Trophoblast cell (in vitro differentiated cells and primary cell): ENCODE results near the gene DENND6A.

Experiments
- DNase-seq, 2 donors: peaks; one replicate each; pipeline ENCODE4 v3.0.0-alpha.2; 2016
- H2AFZ ChIP-seq: 2 replicates; pipeline ENCODE4 v1.6.1; 2013; ENCODE audit warnings: low read length, moderate library complexity, mild to moderate bottlenecking; ENCODE audit not compliant: insufficient read depth, poor library complexity
- H2AK5ac ChIP-seq: 2 replicates; pipeline ENCODE4 v1.6.1; 2013; ENCODE audit warnings: mild to moderate bottlenecking, low read length
- H2BK120ac ChIP-seq: 2 replicates; pipeline ENCODE4 v1.6.1; 2013; ENCODE audit warnings: low read length, mild to moderate bottlenecking, moderate library complexity; ENCODE audit not compliant: insufficient read depth, poor library complexity
- H2BK12ac ChIP-seq: 2 replicates; pipeline ENCODE4 v1.6.1; 2013; ENCODE audit warnings: mild to moderate bottlenecking, low read length, moderate library complexity
- H2BK5ac ChIP-seq: 2 replicates; pipeline ENCODE4 v1.6.1; 2013; ENCODE audit warnings: low read length, low read depth, moderate library complexity, mild to moderate bottlenecking; ENCODE audit not compliant: poor library complexity
- H3K14ac ChIP-seq: 2 replicates; pipeline ENCODE4 v1.6.1; 2013; ENCODE audit warnings: mild to moderate bottlenecking, low read length
- H3K18ac ChIP-seq: 2 replicates; pipeline ENCODE4 v1.6.1; 2013; ENCODE audit warnings: mild to moderate bottlenecking, low read length
- H3K23ac ChIP-seq: 2 replicates; pipeline ENCODE4 v1.6.1; 2013; ENCODE audit warnings: low read length
- H3K27ac ChIP-seq: 2 replicates; pipeline ENCODE4 v1.5.1; 2013; ENCODE audit warnings: low read depth, mild to moderate bottlenecking, inconsistent platforms, low read length, moderate library complexity
- H3K27me3 ChIP-seq: 2 replicates; pipeline ENCODE4 v1.6.1; 2013; ENCODE audit warnings: inconsistent platforms, mild to moderate bottlenecking, low read length, moderate library complexity; ENCODE audit not compliant: insufficient read depth
- H3K36me3 ChIP-seq, 2 experiments: 1 replicate in 1 of 2; 2 replicates in 1 of 2; pipeline ENCODE4 v1.6.1; 2013; ENCODE audit warnings: low read length in 2 of 2, mild to moderate bottlenecking in 2 of 2, moderate library complexity in 1 of 2; ENCODE audit not compliant: insufficient read depth in 2 of 2, control insufficient read depth in 1 of 2
- H3K4ac ChIP-seq: 2 replicates; pipeline ENCODE4 v1.6.1; 2013; ENCODE audit warnings: low read depth, mild to moderate bottlenecking, low read length, moderate library complexity
- H3K4me1 ChIP-seq, 2 experiments: 1 replicate in 1 of 2; 2 replicates in 1 of 2; pipeline ENCODE4 v1.6.1; 2013; ENCODE audit warnings: low read length in 2 of 2, mild to moderate bottlenecking in 2 of 2, moderate library complexity in 1 of 2; ENCODE audit not compliant: insufficient read depth in 2 of 2, control insufficient read depth in 1 of 2
- H3K4me2 ChIP-seq: 2 replicates; pipeline ENCODE4 v1.6.1; 2013; ENCODE audit warnings: inconsistent platforms, mild to moderate bottlenecking, low read length, moderate library complexity
- H3K4me3 ChIP-seq: 2 replicates; pipeline ENCODE4 v1.5.1; 2013; ENCODE audit warnings: mild to moderate bottlenecking, low read depth, low read length, inconsistent platforms
- H3K79me1 ChIP-seq: one replicate; pipeline ENCODE4 v1.6.1; 2013; ENCODE audit warnings: low read length
- H3K79me2 ChIP-seq: 2 replicates; pipeline ENCODE4 v1.6.1; 2013; ENCODE audit warnings: low read length, mild to moderate bottlenecking; ENCODE audit not compliant: control insufficient read depth, insufficient read depth, poor library complexity
- H3K9ac ChIP-seq: 2 replicates; pipeline ENCODE4 v1.6.1; 2013; ENCODE audit warnings: mild to moderate bottlenecking, low read length
- H3K9me3 ChIP-seq: 2 replicates; pipeline ENCODE4 v1.6.1; 2013; ENCODE audit warnings: low read depth, mild to moderate bottlenecking, control low read depth, inconsistent platforms, low read length; ENCODE audit not compliant: insufficient read depth
- H4K12ac ChIP-seq: 2 replicates; pipeline ENCODE4 v1.6.1; 2013; ENCODE audit warnings: low read depth, mild to moderate bottlenecking, low read length, moderate library complexity
- H4K8ac ChIP-seq: 2 replicates; pipeline ENCODE4 v1.6.1; 2013; ENCODE audit warnings: low read depth, mild to moderate bottlenecking, low read length, moderate library complexity
- H4K91ac ChIP-seq: one replicate; pipeline ENCODE4 v1.6.1; 2013; ENCODE audit warnings: low read depth, mild to moderate bottlenecking, low read length, moderate library complexity
- WGBS: extraction: QIAGEN DNeasy Blood & Tissue Kit; methylation state at CpG from one replicate; pipeline ENCODE4 v1.1.7; 2013; ENCODE audit warnings: missing lambda C conversion rate; ENCODE audit not compliant: insufficient read length, insufficient coverage; ENCODE audit errors: extremely low coverage; 5-methylcytosine and 5-hydroxymethylcytosine counted together

The DENND6A gene

GRCh38 chr3:57659004-57659673 lies 33.7 kb downstream of the DENND6A start:
- H3K9me3 ChIP-seq, result no peaks in the 10 kb centered on the region
- no peak overlapping the region for H2BK12ac ChIP-seq
- H4K91ac ChIP-seq, result no peak overlapping the region
- WGBS, result no CpG with 5 or more reads among the region's 1 CpG
- H3K79me1 ChIP-seq, result no peaks in the 10 kb centered on the region
- H2AFZ ChIP-seq, result no peak overlapping the region
- H3K27me3 ChIP-seq, result no peaks in the 10 kb centered on the region
- H3K4me2 ChIP-seq, result no peak overlapping the region
- DNase-seq, result no peak
- H3K4ac ChIP-seq, result no peak overlapping the region
- H3K18ac ChIP-seq, result no peak overlapping the region
- no peak overlapping the region for H3K9ac ChIP-seq
- no peak overlapping the region for H2BK5ac ChIP-seq
- no peak overlapping the region for H2BK120ac ChIP-seq
- no peak overlapping the region for H3K23ac ChIP-seq
- no peak overlapping the region for H3K27ac ChIP-seq
- no peak overlapping the region for H4K12ac ChIP-seq
- no peak overlapping the region for H4K8ac ChIP-seq
- H2AK5ac ChIP-seq, result no peak overlapping the region
- no peaks in the 10 kb centered on the region for H3K4me1 ChIP-seq
- H3K4me3 ChIP-seq, result no peak overlapping the region
- no peak overlapping the region for H3K14ac ChIP-seq
- H3K79me2 ChIP-seq, result no peaks in the 10 kb centered on the region
- peaks cover 6 to 8% of the 10 kb centered on the region in 2 experiments for H3K36me3 ChIP-seq

DNA sequence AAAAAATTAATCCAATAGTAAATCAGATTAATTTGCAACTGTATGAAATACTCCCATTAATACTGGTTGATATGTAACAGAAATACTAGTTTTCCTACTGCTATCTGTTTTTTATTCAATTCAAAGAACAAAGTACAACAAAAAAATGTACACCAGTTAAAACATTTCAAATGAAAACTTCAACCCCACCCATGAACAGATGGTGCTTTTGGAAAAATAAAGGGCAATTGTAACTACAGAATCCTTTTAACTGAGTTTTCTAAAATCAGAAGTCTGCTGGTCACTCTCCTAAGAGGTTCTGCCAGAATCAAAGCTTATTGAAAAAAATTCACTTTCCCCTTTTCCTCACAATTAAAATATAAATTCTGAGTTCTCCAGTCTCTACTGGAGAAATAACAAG lies 34.3 kb downstream of the DENND6A start:
- no peak overlapping the region for H3K27ac ChIP-seq
- no peak for DNase-seq
- no peaks in the 10 kb centered on the region for H3K27me3 ChIP-seq
- no peaks in the 10 kb centered on the region for H3K79me2 ChIP-seq
- no peak overlapping the region for H4K12ac ChIP-seq
- no peaks in the 10 kb centered on the region for H3K4me1 ChIP-seq
- H2BK5ac ChIP-seq, result no peak overlapping the region
- H2AK5ac ChIP-seq, result no peak overlapping the region
- peaks cover 6 to 8% of the 10 kb centered on the region in 2 experiments for H3K36me3 ChIP-seq
- H4K8ac ChIP-seq, result no peak overlapping the region
- no peak overlapping the region for H3K4me2 ChIP-seq
- no peak overlapping the region for H3K4ac ChIP-seq
- H3K9ac ChIP-seq, result no peak overlapping the region
- H2BK12ac ChIP-seq, result no peak overlapping the region
- no peak overlapping the region for H3K14ac ChIP-seq
- H3K79me1 ChIP-seq, result no peaks in the 10 kb centered on the region
- H2BK120ac ChIP-seq, result no peak overlapping the region
- H3K4me3 ChIP-seq, result no peak overlapping the region
- no peak overlapping the region for H2AFZ ChIP-seq
- no peak overlapping the region for H3K23ac ChIP-seq
- H4K91ac ChIP-seq, result no peak overlapping the region
- no peaks in the 10 kb centered on the region for H3K9me3 ChIP-seq
- no peak overlapping the region for H3K18ac ChIP-seq

DNA sequence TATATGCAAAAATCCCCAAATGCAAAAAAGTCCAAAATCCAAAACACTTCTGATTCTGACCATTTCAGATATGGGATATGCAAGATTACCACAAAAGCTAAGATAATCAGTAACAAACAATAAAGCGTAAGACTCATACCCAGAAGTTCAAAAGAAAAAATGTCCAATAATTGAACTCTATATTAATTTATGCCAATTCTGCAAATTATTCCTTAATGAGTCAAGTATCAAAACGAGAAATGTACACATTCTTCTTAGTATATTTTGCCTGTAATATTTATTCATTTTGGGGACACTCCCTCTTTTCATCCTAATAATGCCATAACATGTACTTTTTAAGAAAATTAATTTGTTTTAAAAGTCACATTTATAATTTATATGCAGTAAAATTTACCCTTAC lies 37.1 kb downstream of the DENND6A start:
- Histone ChIP-seq H4K91ac (no peak overlapping the region), H4K12ac (no peak overlapping the region), H2BK5ac (no peak overlapping the region), H3K4ac (no peak overlapping the region), H3K36me3 (peaks cover 3 to 7% of the 10 kb centered on the region in 2 experiments), H2AK5ac (no peak overlapping the region), H3K79me2 (no peaks in the 10 kb centered on the region), H3K27ac (no peak overlapping the region), H3K79me1 (no peaks in the 10 kb centered on the region), H4K8ac (no peak overlapping the region), H3K4me3 (no peak overlapping the region), H2AFZ (no peak overlapping the region), H3K4me1 (no peaks in the 10 kb centered on the region), H3K9me3 (no peaks in the 10 kb centered on the region), H3K27me3 (no peaks in the 10 kb centered on the region), H3K9ac (no peak overlapping the region), H2BK120ac (no peak overlapping the region), H3K4me2 (no peak overlapping the region), H3K18ac (no peak overlapping the region), H2BK12ac (no peak overlapping the region), H3K14ac (no peak overlapping the region), H3K23ac (no peak overlapping the region)
- DNase-seq, result no peak
- WGBS, result no CpG with 5 or more reads among the region's 2 CpGs

DNA sequence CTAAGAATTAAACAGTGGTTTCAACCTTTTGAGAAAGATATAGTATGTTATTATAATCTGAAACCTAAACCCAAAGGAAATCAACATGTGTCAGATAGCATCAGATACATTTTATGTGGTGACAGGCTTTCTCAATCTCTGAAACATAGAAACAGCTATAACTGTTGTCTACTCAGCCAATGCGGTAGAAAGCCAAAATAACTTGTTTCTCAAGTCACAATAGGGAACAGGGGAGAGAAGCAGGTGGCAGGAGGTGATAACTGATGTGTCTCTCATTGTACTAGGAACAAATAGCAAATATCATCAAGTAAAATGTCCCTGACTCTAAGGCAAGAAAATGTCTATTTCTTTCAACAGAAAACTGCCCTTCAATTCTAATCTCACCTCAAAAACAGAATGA lies 38.6 kb downstream of the DENND6A start:
- Histone ChIP-seq H2BK120ac (no peak overlapping the region), H3K36me3 (peaks cover 0 to 5% of the 10 kb centered on the region in 2 experiments), H3K27me3 (no peaks in the 10 kb centered on the region), H3K18ac (no peak overlapping the region), H2AK5ac (no peak overlapping the region), H3K79me2 (no peaks in the 10 kb centered on the region), H3K4me3 (no peak overlapping the region), H4K12ac (no peak overlapping the region), H4K91ac (no peak overlapping the region), H2BK12ac (no peak overlapping the region), H3K4me1 (no peaks in the 10 kb centered on the region), H2BK5ac (no peak overlapping the region), H3K9me3 (no peaks in the 10 kb centered on the region), H3K23ac (no peak overlapping the region), H3K14ac (no peak overlapping the region), H3K27ac (no peak overlapping the region), H2AFZ (no peak overlapping the region), H4K8ac (no peak overlapping the region), H3K9ac (no peak overlapping the region), H3K4me2 (no peak overlapping the region), H3K4ac (no peak overlapping the region), H3K79me1 (no peaks in the 10 kb centered on the region)
- DNase-seq, result no peak
- no CpG with 5 or more reads among the region's 1 CpG for WGBS
